OCI-LY3 (cell line): Measurements from ENCODE around the gene ADPRM.
A peak's percentile ranks its signal among the peaks of the same experiment; 100 is the strongest.

Experiments used
- H2AFZ ChIP-seq: fragments of 200-600, 300-600 bp; shearing (Covaris generic); 2 replicates; pipeline ENCODE4 v1.6.0; 2014; ENCODE audit warnings: antibody characterized with exemption, low read depth, low read length
- H3K27ac ChIP-seq: fragments of 200-600, 300-600 bp; sonication (generic); 2 replicates; pipeline ENCODE4 v1.5.1; 2014; ENCODE audit warnings: mild to moderate bottlenecking, low read length, moderate library complexity, mixed read lengths
- H3K27me3 ChIP-seq: fragments of 200-600, 300-600 bp; sonication (generic); 2 replicates; pipeline ENCODE4 v1.6.1; 2014; ENCODE audit warnings: low read depth, low read length, mixed read lengths
- H3K36me3 ChIP-seq: fragments of 200-600, 300-600 bp; sonication (generic); replicated peaks from 2 replicates; pipeline ENCODE3; 2014; ENCODE audit warnings: low read depth, low read length, mixed read lengths
- H3K4me1 ChIP-seq: fragments of 300-600, 200-600 bp; sonication (generic); 2 replicates; pipeline ENCODE4 v1.6.1; 2014; ENCODE audit warnings: low read length, mixed read lengths
- H3K4me2 ChIP-seq: fragments of 200-600, 300-600 bp; sonication (generic); 2 replicates; pipeline ENCODE4 v1.6.1; 2014; ENCODE audit warnings: low read length, mixed read lengths
- H3K4me3 ChIP-seq: fragments of 300-600, 200-600 bp; sonication (generic); 2 replicates; pipeline ENCODE4 v1.5.1; 2014; ENCODE audit warnings: antibody characterized with exemption, mild to moderate bottlenecking, low read length, moderate library complexity
- H3K79me2 ChIP-seq: fragments of 300-600, 200-600 bp; shearing (Covaris generic); 2 replicates; pipeline ENCODE4 v1.6.1; 2014; ENCODE audit warnings: mild to moderate bottlenecking, low read length, mixed read lengths
- H3K9ac ChIP-seq: fragments of 300-600, 200-600 bp; shearing (Covaris generic); 2 replicates; pipeline ENCODE4 v1.6.0; 2014; ENCODE audit warnings: mild to moderate bottlenecking, low read length, moderate library complexity
- H3K9me3 ChIP-seq: fragments of 200-600, 300-600 bp; shearing (Covaris generic); 2 replicates; pipeline ENCODE4 v1.6.1; 2014; ENCODE audit warnings: low read length, mixed read lengths; ENCODE audit not compliant: insufficient read depth
- H4K20me1 ChIP-seq: fragments of 200-600, 300-600 bp; sonication (generic); 2 replicates; pipeline ENCODE4 v1.6.1; 2016; ENCODE audit warnings: low read length, mixed read lengths; ENCODE audit not compliant: insufficient read depth
- EZH2phosphoT487 ChIP-seq: fragments of 200-600 bp; shearing (Covaris generic); IDR thresholded peaks from 2 replicates; pipeline ENCODE4 v1.6.1; 2018; ENCODE audit warnings: antibody characterized with exemption, mixed run types, low read depth
- TF ChIP-seq, protein P1 (sequence below): fragments of 200-600, 300-600 bp; sonication (generic); IDR thresholded peaks from 2 replicates; pipeline ENCODE4 v1.5.1; 2014; ENCODE audit warnings: antibody characterized with exemption, low read length, low read depth

The ADPRM gene

DNA sequence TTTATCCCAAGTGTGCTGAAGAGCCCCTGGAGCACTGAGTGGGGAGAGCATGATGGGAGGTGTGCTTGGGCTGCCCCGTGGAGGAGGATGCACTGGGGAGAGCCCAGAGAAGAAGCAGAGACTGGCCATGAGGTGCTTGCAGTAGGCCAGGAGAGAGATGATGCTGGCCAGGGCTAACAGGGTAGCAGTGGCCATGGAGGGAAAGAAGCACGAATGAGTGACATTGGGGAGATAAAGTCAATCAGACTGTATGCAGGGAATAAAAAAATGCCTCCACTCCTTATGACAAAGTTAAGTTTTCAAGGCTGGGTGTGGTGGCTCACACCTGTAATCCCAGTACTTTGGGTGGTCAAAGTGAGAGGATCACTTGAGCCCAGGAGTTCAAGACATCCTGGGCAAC, 37.9 kb downstream of the ADPRM start:
- Histone ChIP-seq H3K4me1 (no peaks in the 10 kb centered on the region), H3K9me3 (no peaks in the 10 kb centered on the region), H4K20me1 (no peaks in the 10 kb centered on the region), H3K4me2 (no peak overlapping the region), H3K9ac (no peak overlapping the region), H3K27ac (no peak overlapping the region), H3K36me3 (no peaks in the 10 kb centered on the region), H3K27me3 (no peaks in the 10 kb centered on the region), H2AFZ (no peak overlapping the region), H3K4me3 (no peak overlapping the region), H3K79me2 (no peaks in the 10 kb centered on the region)
- no peak for TF ChIP-seq EZH2phosphoT487
- TF ChIP-seq, protein P1, sequence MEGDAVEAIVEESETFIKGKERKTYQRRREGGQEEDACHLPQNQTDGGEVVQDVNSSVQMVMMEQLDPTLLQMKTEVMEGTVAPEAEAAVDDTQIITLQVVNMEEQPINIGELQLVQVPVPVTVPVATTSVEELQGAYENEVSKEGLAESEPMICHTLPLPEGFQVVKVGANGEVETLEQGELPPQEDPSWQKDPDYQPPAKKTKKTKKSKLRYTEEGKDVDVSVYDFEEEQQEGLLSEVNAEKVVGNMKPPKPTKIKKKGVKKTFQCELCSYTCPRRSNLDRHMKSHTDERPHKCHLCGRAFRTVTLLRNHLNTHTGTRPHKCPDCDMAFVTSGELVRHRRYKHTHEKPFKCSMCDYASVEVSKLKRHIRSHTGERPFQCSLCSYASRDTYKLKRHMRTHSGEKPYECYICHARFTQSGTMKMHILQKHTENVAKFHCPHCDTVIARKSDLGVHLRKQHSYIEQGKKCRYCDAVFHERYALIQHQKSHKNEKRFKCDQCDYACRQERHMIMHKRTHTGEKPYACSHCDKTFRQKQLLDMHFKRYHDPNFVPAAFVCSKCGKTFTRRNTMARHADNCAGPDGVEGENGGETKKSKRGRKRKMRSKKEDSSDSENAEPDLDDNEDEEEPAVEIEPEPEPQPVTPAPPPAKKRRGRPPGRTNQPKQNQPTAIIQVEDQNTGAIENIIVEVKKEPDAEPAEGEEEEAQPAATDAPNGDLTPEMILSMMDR, result no peak

DNA sequence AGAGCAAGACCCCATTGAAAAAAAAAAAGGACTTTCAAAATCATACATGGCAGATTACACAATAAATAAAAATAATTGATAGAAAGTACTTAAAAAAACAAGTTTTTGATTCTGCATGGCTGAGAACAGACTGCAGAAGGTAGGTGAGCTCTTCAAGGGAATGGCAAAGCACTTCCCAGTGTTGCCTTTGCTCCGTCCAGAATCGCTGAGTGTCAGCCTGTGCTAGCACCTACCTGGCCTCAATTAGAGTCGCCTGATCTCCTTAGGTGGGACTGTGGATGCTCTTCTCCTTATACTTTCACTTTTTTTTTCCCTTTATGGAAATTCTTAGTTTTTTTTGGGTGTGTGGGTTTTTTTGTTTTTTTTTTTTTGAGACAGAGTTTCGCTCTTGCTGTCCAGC, 38.4 kb downstream of the ADPRM start:
- no peak overlapping the region for H3K4me2 ChIP-seq
- TF ChIP-seq, protein P1, result no peak
- TF ChIP-seq EZH2phosphoT487, result no peak
- no peaks in the 10 kb centered on the region for H3K27me3 ChIP-seq
- no peaks in the 10 kb centered on the region for H4K20me1 ChIP-seq
- no peaks in the 10 kb centered on the region for H3K79me2 ChIP-seq
- no peaks in the 10 kb centered on the region for H3K36me3 ChIP-seq
- H3K4me1 ChIP-seq, result no peaks in the 10 kb centered on the region
- no peaks in the 10 kb centered on the region for H3K9me3 ChIP-seq
- H3K27ac ChIP-seq, result no peak overlapping the region
- no peak overlapping the region for H3K4me3 ChIP-seq
- no peak overlapping the region for H2AFZ ChIP-seq
- no peak overlapping the region for H3K9ac ChIP-seq

DNA sequence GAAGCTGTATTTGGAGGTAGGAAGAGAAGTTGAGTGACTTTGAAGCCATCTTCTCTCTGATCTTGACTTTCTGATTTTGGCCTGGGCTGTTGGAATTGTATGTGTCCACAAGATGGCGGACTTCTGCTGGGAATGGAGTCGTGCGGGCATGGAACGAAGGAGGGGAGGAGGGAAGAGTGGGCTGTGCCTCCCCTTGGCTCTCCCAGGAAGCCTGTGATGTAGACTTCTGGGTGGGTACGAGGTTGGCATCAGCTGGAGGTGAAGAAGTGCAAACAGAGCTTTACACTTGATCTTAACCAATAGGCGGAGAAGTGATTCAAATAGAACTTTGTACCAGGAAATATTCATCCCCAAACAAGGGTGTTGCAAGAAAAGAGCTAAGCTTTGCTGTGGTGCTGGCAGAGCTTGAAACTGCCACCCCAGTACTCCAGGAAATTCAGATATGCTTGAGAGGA, 39.8 kb downstream of the ADPRM start:
- H2AFZ ChIP-seq, result peak overlapping the region; percentile 77; the same call in 1 of the 2 replicates

DNA sequence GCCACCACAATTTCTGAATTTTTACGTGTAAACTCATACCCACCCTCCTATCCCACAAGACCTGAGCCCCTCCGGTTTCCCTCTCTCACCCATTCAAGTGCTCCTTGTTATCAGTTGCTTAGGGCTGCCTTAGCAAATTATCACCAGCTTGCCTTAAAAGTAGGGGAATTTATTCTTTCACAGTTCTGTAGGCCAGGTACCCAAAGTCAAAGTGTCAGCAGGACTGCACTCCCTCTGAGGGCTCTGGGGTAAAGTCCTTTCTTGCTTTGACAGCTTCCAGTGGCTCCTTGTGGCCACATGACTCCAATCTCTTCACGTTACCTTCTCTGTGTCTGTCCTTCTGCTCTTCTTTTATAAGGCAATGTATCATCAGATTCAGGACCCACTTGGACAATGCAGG, 40.3 kb downstream of the ADPRM start:
- no peaks in the 10 kb centered on the region for H3K79me2 ChIP-seq
- H3K9me3 ChIP-seq, result no peaks in the 10 kb centered on the region
- no peaks in the 10 kb centered on the region for H3K4me1 ChIP-seq
- no peak overlapping the region for H3K9ac ChIP-seq
- H4K20me1 ChIP-seq, result no peaks in the 10 kb centered on the region
- H3K27me3 ChIP-seq, result no peaks in the 10 kb centered on the region
- H3K4me3 ChIP-seq, result no peak overlapping the region
- no peaks in the 10 kb centered on the region for H3K36me3 ChIP-seq
- peak overlapping the region; percentile 56; the same call in 1 of the 2 replicates for H3K4me2 ChIP-seq
- no peak overlapping the region for H3K27ac ChIP-seq
- no peak overlapping the region for H2AFZ ChIP-seq
- TF ChIP-seq EZH2phosphoT487, result no peak
- TF ChIP-seq, protein P1, result no peak

More for the DNA sequence above, 39.8 kb downstream of the ADPRM start:
- H3K27ac ChIP-seq, result no peak overlapping the region
- H3K36me3 ChIP-seq, result no peaks in the 10 kb centered on the region
- H3K4me1 ChIP-seq, result no peaks in the 10 kb centered on the region
- no peaks in the 10 kb centered on the region for H3K27me3 ChIP-seq
- no peaks in the 10 kb centered on the region for H3K79me2 ChIP-seq
- no peaks in the 10 kb centered on the region for H4K20me1 ChIP-seq
- H3K9ac ChIP-seq, result no peak overlapping the region
- no peaks in the 10 kb centered on the region for H3K9me3 ChIP-seq
- no peak for TF ChIP-seq EZH2phosphoT487
- TF ChIP-seq, protein P1, result peak; percentile 69
- no peak overlapping the region for H3K4me3 ChIP-seq
- peak overlapping the region; percentile 56 for H3K4me2 ChIP-seq
